HS-27A (cell line): ENCODE measurements around the gene OTOP2.
"Not testable (repeated sequence)": the region's sequence is repeated elsewhere in the genome, so short reads cannot be mapped to it uniquely, and the experiment has no call there.

Experiments
- DNase-seq: peaks from one replicate; pipeline ENCODE4 v3.0.0-alpha.2; 2012; ENCODE audit warnings: low read depth, missing footprints

The OTOP2 gene

GRCh38 chr17:74972107-74972972 is 48.3 kb downstream of the OTOP2 start, which contains the start of gene HID1:
Gene HID1 (minus strand): TSS chr17:74972759. CDS start chr17:74972656, 103 bp downstream.
- no peak for DNase-seq

DNA sequence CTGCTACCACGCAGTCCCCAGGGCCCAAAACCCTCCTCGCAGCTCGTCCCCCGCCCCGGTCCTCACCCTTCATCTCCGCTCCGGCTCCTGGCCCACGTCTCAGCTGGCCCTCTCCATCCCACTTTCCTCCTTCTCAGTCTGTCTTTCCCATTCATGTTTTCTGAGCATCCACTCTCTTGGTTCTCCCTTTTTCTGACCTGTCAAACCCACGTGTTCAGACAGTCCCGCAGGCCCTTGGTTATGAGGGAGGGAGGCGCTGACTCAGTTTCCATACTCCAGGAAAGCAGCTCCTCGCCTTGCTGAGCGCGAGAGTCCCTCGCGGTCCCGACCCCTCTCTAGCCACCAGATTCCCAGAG is 48.9 kb downstream of the OTOP2 start:
- no peak for DNase-seq

DNA sequence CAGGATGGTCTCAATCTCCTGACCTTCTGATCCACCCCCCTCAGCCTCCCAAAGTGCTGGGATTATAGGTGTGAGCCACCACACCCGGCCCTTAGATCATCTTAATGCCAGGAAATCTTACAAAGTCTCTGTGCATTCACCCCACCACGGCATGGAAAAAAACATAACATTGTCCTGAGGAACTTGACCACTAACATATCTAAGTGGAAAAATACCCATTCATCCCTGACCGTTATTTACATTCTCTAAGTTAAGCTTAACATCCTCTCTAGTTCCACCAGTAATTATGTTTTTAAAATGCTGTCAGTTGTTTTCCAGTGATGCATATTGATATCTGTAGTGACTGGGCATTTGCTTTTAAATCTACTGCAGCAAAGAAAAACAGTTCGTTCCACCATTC is 51.9 kb downstream of the OTOP2 start:
- DNase-seq = no peak

- DNase-seq = no peak
Measured at GRCh38 chr17:74977802-74978201, 53.7 kb downstream of the OTOP2 start.

GRCh38 chr17:74978240-74978639 is 54.2 kb downstream of the OTOP2 start:
- DNase-seq = no peak

GRCh38 chr17:74979408-74980146 is 55.5 kb downstream of the OTOP2 start:
- no peak for DNase-seq

DNA sequence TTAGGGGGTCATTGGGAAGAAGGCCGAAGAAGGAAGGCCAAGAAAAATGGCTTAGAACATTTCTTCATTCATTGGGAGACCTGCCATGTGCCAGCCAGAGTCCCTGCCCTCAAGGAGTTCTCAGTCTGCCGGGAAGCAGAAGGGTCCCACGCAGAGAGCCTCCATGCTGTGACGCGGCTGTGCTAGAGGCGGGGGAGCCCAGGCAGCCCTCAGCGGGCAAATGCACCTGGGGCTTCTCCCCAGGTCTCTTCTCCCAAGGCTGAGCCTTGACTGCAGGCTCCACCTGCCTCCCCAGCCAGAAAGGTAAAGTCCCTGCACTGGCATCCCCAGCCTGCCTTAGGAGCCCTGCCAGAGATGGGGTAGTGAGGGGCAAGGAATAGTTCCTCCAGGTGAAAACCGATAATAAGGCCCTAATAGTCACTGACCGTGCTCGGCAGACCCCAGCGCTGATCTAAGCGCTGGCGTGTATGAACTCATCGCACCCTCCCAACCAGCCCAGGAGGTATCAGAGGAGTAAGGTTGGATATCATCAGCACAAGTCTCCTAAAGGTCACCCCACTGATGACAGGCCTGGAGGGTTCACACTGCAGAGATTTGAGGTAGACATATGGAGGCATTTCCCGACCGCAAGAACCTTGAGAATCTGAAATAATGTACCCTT is 57.4 kb downstream of the OTOP2 start:
- no peak for DNase-seq

GRCh38 chr17:74981979-74982662 is 58.0 kb downstream of the OTOP2 start:
- DNase-seq = no peak

DNA sequence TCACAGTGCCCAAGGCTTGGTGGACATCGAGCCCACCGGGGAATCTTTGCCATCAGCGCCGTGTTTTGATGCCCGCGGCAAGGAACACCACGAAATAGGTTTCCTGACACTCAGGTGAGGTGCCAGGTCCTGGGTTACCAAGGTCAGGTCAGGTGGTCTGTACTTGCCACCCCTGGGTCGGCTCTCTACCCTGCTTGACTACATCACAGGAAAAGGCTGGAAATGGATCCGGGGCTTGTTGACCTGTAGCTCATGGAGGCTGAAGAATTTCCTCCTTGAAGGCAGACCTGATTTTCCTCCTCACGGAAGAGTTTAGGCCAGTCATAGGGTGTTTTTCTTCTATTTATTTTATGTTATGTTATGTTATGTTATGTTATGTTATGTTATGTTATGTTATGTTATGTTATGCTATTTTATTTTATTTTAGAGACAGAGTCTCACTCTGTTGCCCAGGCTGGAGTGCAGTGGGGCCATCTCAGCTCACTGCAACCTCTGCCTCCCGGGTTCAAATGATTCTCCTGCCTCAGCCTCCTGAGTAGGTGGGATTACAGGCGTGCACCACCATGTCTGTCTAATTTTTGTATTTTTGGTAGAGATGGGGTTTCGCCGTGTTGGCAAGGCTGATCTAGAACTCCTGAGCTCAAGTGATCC is 58.7 kb downstream of the OTOP2 start:
- DNase-seq = not testable (repeated sequence)
